ENCODE measurements around the gene CNTROB. TPM values are rescaled to one million over a fixed set of nuclear protein-coding genes. Genes with fewer than 3 reads are reported as not detected.

The CNTROB gene
- total and polyA plus RNA-seq, 10 of the 15 experiments (the other 5 are each of a cell fraction or from before 2014, with no cell fraction given): 2.0 to 36.2 (median 28.2) TPM

GRCh38 chr17:7897090-7897489 lies 34.9 kb upstream of the CNTROB start:
- H3K4me3 ChIP-seq: no peak overlapping the region
- H3K9ac ChIP-seq (ENCODE audit: control insufficient read depth, insufficient read depth, low read length): no peak overlapping the region
- H4K20me1 ChIP-seq (ENCODE audit: control insufficient read depth, insufficient read depth): no peaks in the 10 kb centered on the region
- ChIA-PET POLR2A (no interaction called here), SMC1A (ENCODE audit: uncharacterized antibody, unreplicated experiment) (interaction anchor here (1.1 to 2.8 kb wide), 3 partner anchors 33 to 144 kb away, joined by 6 to 12 read pairs (median 9); no protein-coding TSS in a partner anchor), RAD21 (ENCODE audit: unreplicated experiment) (no interaction called here), CTCF (interaction anchor here (1.1 to 1.7 kb wide), 4 partner anchors 33 to 93 kb away, joined by 3 to 5 read pairs (median 4); partner anchors contain the start of gene NAA38)
- DNase-seq (ENCODE audit: low read depth, low spot score) (no peak), FAIRE-seq (no peak), ATAC-seq (no peak)
- no TSS peak for BruUV-seq (replicated peaks)
- no peak overlapping the region for H2AFZ ChIP-seq (ENCODE audit: control insufficient read depth, low read depth, low read length)
- no peaks in the 10 kb centered on the region for H3K4me1 ChIP-seq (ENCODE audit: control insufficient read depth, insufficient read depth, low read length)
- in situ Hi-C loops (cut with MboI): no loop called here
- intact Hi-C loops (cut with micrococcal nuclease; ENCODE audit: unreplicated experiment): loop anchor here (5.0 kb wide), 1 partner anchor 35 kb away; no protein-coding TSS in a partner anchor
- H3K27me3 ChIP-seq (replicated peaks in 1 of 2; ENCODE audit: control insufficient read depth in 2 of 2, insufficient read depth in 2 of 2, low read length in 1 of 2): no peaks in the 10 kb centered on the region
- H3K27ac ChIP-seq (ENCODE audit: control insufficient read depth, insufficient read depth): no peak overlapping the region
- 75% methylated on average over 13 of the region's 13 CpGs for WGBS (ENCODE audit: insufficient coverage, insufficient replicate concordance, low lambda C conversion rate, missing lambda C conversion rate)
- H3K79me2 ChIP-seq (ENCODE audit: control insufficient read depth, insufficient read depth, low read length): no peaks in the 10 kb centered on the region
- no peak for TF ChIP-seq HDGF (IDR thresholded peaks at IDR 0.05)
- no peak for TF ChIP-seq E4F1 (IDR thresholded peaks at IDR 0.05; ENCODE audit: borderline replicate concordance, partially characterized antibody)
- TF ChIP-seq RFX5 (IDR thresholded peaks at IDR 0.05; ENCODE audit: low read depth, low read length): no peak
- TF ChIP-seq BACH1 (IDR thresholded peaks at IDR 0.05; ENCODE audit: borderline replicate concordance): no peak
- TF ChIP-seq MEF2A (IDR thresholded peaks at IDR 0.05; ENCODE audit: insufficient read depth, low read depth, low read length): no peak
- TF ChIP-seq ZNF384 (IDR thresholded peaks at IDR 0.05; ENCODE audit: borderline replicate concordance, low read depth, low read length): no peak
- TF ChIP-seq, protein P1, sequence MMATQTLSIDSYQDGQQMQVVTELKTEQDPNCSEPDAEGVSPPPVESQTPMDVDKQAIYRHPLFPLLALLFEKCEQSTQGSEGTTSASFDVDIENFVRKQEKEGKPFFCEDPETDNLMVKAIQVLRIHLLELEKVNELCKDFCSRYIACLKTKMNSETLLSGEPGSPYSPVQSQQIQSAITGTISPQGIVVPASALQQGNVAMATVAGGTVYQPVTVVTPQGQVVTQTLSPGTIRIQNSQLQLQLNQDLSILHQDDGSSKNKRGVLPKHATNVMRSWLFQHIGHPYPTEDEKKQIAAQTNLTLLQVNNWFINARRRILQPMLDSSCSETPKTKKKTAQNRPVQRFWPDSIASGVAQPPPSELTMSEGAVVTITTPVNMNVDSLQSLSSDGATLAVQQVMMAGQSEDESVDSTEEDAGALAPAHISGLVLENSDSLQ (IDR thresholded peaks at IDR 0.05): no peak
- TF ChIP-seq POLR2AphosphoS2 (IDR thresholded peaks at IDR 0.05; ENCODE audit: low read depth, low read length): no peak
- TF ChIP-seq TCF12 (IDR thresholded peaks at IDR 0.05; ENCODE audit: low read depth, low read length): no peak
- TF ChIP-seq TCF3 (IDR thresholded peaks at IDR 0.05; ENCODE audit: borderline replicate concordance, insufficient read depth, low read depth, low read length): no peak
- no peak for TF ChIP-seq LARP7 (IDR thresholded peaks at IDR 0.05)
- TF ChIP-seq, protein P2, sequence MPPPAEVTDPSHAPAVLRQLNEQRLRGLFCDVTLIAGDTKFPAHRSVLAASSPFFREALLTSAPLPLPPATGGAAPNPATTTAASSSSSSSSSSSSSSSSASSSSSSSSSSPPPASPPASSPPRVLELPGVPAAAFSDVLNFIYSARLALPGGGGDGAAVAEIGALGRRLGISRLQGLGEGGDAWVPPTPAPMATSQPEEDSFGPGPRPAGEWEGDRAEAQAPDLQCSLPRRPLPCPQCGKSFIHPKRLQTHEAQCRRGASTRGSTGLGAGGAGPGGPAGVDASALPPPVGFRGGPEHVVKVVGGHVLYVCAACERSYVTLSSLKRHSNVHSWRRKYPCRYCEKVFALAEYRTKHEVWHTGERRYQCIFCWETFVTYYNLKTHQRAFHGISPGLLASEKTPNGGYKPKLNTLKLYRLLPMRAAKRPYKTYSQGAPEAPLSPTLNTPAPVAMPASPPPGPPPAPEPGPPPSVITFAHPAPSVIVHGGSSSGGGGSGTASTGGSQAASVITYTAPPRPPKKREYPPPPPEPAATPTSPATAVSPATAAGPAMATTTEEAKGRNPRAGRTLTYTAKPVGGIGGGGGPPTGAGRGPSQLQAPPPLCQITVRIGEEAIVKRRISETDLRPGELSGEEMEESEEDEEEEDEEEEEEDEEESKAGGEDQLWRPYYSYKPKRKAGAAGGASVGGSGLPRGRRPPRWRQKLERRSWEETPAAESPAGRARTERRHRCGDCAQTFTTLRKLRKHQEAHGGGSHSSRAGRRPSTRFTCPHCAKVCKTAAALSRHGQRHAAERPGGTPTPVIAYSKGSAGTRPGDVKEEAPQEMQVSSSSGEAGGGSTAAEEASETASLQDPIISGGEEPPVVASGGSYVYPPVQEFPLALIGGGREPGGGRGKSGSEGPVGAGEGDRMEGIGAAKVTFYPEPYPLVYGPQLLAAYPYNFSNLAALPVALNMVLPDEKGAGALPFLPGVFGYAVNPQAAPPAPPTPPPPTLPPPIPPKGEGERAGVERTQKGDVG (CRISPR knock-in tag; IDR thresholded peaks at IDR 0.05): no peak
- TF ChIP-seq EGR1 (IDR thresholded peaks at IDR 0.05; ENCODE audit: borderline replicate concordance in 1 of 2, low read depth in 2 of 2, low read length in 2 of 2): no peak
- no peaks in the 10 kb centered on the region for H3K9me3 ChIP-seq (replicated peaks; ENCODE audit: control insufficient read depth, insufficient read depth, low read length)
- no peak overlapping the region for H3K4me2 ChIP-seq (ENCODE audit: control insufficient read depth, insufficient read depth)
- peaks cover 31 to 52% of the 10 kb centered on the region in 2 experiments for H3K36me3 ChIP-seq (ENCODE audit: control insufficient read depth in 2 of 2, insufficient read depth in 2 of 2, low read length in 1 of 2)
